Non-pigmented ciliary epithelial cell (primary cell): ENCODE measurements around the gene CYP4V2.

Experiments used
- DNase-seq: peaks from one replicate; pipeline ENCODE4 v3.0.0-alpha.2; 2010; ENCODE audit warnings: low read depth

The CYP4V2 gene

DNA sequence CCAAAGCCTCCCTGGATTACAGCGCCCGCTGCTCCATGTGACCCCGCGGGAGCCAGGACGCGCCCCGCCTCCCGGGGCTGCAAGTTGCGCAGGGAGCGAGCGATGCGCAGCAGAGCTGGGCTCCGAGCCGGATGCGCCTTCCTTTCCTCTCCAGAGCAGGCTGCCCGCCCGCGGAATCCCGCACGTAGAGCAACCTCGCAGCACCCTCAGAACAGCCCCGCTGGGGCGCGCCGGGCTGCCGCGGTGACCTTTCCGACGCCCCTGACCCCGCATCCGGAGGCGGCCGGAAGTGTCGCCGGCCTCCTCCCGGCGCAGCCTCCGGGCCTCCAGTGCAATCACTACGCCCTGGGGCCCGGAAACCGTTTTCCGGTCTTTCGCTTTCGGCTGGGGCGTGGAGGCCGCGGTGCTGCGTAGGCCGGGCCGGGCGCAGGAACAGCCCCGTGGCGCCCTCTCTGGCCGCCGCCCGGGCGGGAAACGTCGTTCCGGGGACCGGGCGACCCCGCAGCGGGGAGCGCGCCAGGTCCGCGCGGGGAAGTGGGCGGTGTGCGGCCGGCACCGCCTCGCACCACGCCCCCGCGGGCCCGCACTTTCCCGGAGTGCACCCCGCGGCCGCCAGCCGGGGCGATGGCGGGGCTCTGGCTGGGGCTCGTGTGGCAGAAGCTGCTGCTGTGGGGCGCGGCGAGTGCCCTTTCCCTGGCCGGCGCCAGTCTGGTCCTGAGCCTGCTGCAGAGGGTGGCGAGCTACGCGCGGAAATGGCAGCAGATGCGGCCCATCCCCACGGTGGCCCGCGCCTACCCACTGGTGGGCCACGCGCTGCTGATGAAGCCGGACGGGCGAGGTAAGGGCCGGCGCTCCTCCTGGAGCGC is at the start of gene CYP4V2:
Gene CYP4V2 (plus strand): TSS at position 368 of the 866 bp plus-strand sequence. CDS start 257 bp downstream, at position 625.
- no peak for DNase-seq

- DNase-seq, result no peak
Observed at GRCh38 chr4:186144198-186144945, 47.0 kb upstream of the CYP4V2 start.

- no peak for DNase-seq
Observed at GRCh38 chr4:186144946-186145569, 46.3 kb upstream of the CYP4V2 start.

GRCh38 chr4:186146458-186146857 is 44.9 kb upstream of the CYP4V2 start:
- DNase-seq, result no peak

DNA sequence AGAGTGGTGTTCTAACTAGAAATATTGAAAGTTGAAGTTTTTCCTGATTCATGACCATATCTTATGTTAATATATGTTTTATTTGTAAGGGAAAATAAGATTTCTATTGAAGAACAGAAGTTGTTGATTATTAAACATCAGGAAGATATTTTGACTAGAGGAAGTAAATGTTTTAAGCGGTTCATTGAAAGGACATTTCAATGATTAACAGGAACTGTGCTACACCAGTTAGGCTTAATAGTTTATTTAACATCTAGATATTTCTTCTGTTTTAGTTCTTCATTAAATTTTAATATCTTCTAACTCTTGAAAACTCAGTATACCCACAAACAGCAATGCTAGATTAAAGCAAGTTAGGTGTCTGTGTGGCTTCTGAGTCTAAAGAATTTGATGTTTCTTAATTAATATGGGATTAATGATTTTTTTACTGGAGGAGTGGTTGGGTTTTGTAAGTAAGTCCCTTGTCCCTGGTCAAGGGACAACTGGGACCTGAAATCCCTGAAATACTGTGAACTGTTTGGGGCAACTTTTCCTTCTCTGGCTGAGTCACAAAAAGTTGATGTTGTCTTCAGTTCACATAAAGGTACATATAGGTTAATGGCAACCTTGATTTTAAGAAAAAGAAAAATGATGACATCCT is 42.9 kb upstream of the CYP4V2 start:
- no peak for DNase-seq

GRCh38 chr4:186149872-186150271 is 41.5 kb upstream of the CYP4V2 start:
- DNase-seq, result no peak

DNA sequence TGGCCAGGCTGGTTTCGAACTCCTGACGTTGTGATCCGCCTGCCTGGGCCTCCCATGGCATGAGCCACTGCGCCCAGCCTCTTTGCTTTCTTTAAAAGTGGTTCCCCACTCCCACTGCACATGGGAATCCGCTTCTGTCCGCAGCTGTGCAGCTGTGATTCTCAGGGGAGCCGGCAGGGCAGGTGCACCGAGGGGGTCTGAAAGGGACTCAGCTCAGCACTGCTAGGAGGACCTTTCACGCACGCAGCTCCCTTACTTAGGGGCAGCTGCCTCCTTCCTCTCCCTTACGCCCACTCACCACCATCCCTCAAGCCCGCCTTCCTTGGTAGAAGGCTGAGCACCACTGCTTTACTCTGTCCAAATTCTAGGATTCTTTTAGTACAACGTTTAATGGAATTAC is 40.4 kb upstream of the CYP4V2 start:
- no peak for DNase-seq

DNA sequence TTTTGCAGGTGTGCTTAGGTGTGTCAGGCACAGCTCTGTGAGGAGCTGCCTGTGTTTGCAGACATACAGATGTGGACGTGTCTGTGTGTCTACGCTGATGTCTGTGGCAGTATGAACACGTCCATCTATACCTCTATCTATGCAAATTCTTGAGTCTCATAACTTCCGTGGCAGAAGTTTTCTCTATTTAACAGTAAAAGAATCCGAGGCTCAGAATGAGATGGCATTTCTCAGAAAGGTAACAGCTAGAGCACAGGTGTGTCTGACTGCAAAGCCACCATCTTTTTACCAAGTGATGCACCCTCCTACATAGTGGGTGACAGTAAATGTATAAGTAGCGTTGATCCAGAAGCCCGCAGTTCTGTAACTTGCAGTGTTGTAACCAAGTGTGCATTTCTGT is 39.9 kb upstream of the CYP4V2 start:
- DNase-seq, result no peak

- DNase-seq, result no peak
Observed at GRCh38 chr4:186158021-186158813, 33.1 kb upstream of the CYP4V2 start.

DNA sequence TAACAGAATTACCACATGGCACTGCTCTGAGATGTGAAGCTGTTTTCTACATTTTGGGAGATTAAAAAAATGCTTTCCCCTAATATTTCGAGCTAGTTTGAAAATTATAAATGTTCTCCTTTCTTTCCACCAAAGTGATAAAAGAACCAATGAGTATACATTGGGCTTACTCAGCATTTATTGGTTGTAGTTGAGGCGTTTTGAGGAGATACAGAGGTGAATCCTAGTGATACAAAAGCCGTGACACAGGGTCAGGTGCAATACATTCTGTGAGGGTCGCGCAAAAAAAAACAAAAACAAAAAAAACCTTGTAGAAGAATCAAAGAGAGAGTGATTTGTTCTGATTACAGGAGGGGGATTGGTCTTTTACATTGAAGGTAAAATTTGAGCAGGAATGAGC is 32.4 kb upstream of the CYP4V2 start:
- DNase-seq, result no peak

DNA sequence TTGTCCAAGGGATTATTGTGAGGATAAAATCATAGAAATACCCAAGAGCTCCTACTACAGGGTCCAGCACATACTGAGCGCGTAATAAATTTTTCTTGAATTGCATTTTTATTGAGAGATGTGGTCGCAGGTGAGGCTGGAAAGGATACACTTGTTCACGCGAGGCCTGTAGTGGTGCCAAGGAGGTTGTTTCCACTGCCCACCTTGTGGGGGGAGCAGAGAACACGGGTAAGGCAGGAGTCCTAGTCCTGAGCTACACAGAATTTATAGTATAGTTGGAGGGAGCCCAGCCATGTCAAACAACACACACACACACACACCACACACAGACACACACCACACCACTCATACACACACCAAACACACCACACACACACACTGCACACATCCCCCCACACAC is 31.8 kb upstream of the CYP4V2 start:
- DNase-seq, result no peak

- no peak for DNase-seq
Observed at GRCh38 chr4:186161138-186161537, 30.2 kb upstream of the CYP4V2 start.

DNA sequence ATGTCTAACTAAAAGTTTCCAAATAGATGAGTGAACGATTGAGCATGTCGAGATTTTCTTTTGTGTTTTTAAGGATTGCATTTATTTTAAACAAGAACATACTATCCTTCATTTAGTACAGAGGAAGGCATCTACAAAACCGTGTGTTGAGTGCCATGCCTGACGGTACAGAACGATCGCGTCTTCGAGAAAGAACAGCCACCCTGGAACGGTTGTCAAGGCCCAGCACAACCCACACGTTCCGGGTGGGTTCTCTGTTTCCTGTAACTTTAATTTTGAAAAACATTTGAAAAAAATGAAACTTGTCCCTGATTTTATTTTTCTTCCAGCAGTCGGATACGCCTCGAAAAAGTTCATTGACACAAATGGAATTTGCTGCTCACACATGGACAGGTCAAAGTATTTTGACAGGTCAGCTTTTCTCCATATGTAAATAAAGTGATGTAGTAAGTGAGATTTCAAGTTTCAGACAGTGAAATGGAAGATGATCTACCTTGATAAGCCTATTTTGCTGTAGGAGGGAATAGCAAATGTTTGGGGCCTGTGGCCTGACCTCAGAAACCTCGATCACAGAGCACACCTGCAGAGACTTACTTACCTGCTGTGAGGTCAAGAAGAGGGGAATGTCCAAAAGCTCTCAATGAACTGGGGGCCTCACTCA is 24.4 kb upstream of the CYP4V2 start:
- no peak for DNase-seq

DNA sequence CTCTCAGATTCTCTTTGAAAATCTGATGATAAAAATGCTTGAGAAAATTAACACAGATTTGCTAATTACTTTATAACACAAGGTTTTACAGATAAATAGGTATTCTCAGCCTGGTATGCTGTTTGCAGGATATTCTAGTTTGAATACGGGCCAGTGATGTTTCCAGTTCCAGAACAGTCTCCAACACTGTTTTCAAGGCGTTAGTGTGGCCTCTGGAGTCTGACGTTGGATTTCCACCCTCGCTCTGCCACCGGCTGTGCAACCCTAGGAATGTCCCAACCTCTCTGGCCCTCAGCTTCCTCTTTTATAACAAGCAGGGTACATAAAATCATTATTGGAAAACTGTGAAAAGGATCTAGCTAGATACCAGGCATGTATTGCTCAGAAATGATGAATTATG is 23.8 kb upstream of the CYP4V2 start:
- DNase-seq, result no peak

DNA sequence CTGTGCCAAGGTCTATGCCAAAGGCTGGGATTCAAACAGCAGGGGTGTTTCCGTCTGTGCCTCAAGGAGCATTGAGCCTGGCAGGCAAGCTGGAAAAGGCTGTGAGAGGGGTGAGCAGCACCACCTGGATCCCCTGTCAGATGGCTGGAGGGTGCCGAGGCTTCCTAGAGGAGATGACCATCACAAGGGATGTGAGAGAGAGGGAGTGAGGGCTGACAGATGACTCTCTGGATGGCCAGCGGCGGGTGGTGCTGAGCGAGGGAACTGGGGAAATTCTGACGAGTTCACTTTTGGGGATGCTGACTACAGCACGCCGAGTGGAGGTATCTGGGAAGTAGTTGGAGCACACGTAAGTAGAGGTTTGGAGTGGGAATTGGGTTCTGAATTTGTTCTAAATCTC is 22.6 kb upstream of the CYP4V2 start:
- DNase-seq, result no peak

- no peak for DNase-seq
Observed at GRCh38 chr4:186169333-186169944, 21.9 kb upstream of the CYP4V2 start.

GRCh38 chr4:186169945-186170802 is 21.2 kb upstream of the CYP4V2 start:
- no peak for DNase-seq

- no peak for DNase-seq
Observed at GRCh38 chr4:186170966-186171365, 20.4 kb upstream of the CYP4V2 start.

DNA sequence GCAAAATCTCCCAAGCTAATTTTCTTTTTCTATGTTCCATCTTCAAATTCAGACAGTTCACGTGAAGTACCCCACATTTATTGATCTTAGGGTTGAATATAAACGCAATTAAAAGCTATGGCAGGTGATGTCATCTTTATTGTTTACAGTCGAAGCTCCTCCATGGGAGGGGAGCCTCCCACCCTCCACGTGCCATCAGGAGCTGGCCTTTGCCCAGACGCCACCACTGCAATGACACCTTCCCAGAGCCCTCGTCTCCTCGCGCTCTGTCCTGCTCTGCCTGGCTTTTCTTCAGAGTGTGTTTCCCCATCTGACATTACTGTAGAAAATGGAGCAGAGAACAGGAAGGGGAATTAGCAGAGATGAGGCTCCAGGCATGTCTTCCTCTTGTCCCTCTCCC is 18.8 kb upstream of the CYP4V2 start:
- no peak for DNase-seq

GRCh38 chr4:186188107-186188506 is 3.3 kb upstream of the CYP4V2 start:
- DNase-seq, result no peak
